Activated T-cell treated with anti-CD3 and anti-CD28 coated beads for 1 hour (primary cell): ENCODE results near the gene KLHL12.
"Not testable (repeated sequence)": the region's sequence is repeated elsewhere in the genome, so short reads cannot be mapped to it uniquely, and the experiment has no call there.

Source experiments
- DNase-seq: peaks from one replicate; pipeline ENCODE4 v3.0.0-alpha.2; 2020; ENCODE audit warnings: low read depth

The KLHL12 gene

DNA sequence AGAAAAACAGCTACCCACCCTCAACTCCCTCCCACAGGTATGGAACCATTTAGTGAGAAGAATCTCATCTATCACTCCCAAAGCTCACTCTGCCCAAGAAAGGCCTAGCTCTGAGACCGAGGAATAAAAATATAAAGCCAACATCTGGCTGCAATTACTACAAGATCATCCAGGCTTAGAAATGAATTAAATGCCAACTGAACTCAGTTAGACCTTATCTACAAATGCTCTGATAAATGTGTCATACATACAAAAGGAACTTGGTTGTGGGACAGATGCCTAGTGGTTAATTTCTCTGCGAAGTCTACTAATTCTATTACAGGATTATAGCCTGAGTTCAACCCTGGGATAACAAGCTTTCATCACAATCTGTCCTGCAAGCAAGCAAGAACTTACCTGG, 24.4 kb upstream of the KLHL12 start:
- DNase-seq: no peak

GRCh38 chr1:202945483-202945882, 18.4 kb upstream of the KLHL12 start:
- no peak for DNase-seq

DNA sequence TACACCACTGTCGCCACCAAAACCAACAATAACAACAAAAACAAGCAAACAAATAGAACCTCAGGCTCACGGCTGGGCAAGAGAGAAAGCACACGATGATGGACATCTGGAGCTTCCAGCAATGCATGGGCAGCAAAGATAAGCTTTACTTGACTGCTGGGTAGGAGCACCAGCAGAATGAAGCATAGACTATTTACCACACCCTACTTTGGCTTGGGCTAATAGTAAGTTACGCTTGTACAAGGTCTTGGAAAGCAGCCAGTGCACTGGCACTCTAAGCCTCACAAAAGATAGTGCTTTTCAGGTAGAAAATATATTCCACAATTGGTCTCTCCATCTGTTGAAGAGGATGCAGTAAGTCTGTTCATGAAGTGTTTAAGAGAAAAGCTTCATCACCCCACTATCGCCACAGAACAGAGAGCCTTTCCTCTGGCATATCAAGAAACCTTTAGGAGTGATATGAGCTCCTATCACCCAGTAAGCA, 17.4 kb upstream of the KLHL12 start:
- DNase-seq: no peak

DNA sequence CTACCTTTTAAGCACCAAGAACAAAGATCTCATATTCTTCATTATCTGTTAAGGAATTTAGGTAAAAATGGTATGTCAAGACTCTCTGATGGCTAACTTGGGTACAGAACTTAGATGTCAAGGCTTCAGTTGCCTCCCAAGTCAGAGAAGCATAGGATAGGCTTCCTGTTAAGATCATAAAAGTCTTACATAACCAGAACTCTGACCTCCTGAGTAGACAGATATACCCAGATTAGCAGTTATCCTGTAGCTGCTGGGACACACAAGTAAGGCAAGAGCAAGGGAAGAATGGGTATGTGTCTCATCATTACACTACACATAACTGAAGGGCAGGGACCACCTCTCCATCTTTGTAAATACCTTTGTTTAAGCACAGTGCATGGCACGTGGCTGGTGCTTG, 15.4 kb upstream of the KLHL12 start:
- no peak for DNase-seq

DNA sequence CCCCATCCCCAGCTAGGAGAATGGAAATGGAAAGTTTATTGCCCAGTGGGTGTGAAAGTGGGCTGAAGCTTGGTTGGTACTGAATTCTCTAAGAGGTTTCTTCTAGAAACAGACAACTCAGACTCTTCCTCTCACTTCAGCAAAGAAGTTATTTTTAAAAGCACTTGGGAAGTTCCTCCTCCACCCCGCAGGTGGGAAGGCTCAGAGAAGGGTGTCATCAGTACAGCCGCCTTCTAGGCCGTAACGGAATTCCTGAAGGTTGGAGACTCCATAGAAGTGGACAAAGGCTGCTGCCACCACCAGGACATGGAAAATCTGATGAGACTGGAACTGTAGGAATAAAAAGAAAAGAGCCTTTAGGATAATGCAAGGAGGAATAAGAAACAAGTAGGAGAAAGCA, 14.3 kb upstream of the KLHL12 start:
- DNase-seq: no peak

- no peak for DNase-seq
Measured at GRCh38 chr1:202940561-202940960, 13.5 kb upstream of the KLHL12 start.

- no peak for DNase-seq
Measured at GRCh38 chr1:202938287-202938925, 11.4 kb upstream of the KLHL12 start.

DNA sequence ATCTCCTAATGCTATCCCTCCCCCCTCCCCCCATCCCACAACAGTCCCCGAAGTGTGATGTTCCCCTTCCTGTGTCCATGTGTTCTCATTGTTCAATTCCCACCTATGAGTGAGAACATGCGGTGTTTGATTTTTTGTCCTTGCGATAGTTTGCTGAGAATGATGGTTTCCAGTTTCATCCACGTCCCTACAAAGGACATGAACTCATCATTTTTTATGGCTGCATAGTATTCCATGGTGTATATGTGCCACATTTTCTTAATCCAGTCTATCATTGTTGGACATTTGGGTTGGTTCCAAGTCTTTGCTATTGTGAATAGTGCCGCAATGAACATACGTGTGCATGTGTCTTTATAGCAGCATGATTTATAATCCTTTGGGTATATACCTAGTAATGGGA, 9.4 kb upstream of the KLHL12 start:
- DNase-seq: not testable (repeated sequence)

DNA sequence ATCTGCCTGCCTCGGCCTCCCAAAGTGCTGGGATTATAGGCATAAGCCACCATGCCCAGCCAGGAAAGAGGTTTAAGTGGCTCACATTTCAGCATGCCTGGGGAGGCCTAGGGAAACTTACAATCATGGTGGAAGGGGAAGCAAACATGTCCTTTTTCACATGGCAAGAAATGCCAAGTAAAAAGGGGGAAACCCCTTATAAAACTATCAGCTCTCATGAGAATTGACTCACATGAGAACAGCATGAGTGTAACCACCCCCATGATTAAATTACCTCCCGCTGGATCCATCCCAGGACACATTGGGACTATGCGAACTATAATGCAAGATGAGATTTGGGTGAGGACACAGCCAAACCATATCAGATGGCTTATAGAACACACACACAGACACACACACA, 8.8 kb upstream of the KLHL12 start:
- no peak for DNase-seq

GRCh38 chr1:202934755-202935154, 7.7 kb upstream of the KLHL12 start:
- no peak for DNase-seq

GRCh38 chr1:202932476-202932875, 5.4 kb upstream of the KLHL12 start:
- no peak for DNase-seq

- no peak for DNase-seq
Measured at GRCh38 chr1:202923533-202923932, 3.5 kb downstream of the KLHL12 start.

DNA sequence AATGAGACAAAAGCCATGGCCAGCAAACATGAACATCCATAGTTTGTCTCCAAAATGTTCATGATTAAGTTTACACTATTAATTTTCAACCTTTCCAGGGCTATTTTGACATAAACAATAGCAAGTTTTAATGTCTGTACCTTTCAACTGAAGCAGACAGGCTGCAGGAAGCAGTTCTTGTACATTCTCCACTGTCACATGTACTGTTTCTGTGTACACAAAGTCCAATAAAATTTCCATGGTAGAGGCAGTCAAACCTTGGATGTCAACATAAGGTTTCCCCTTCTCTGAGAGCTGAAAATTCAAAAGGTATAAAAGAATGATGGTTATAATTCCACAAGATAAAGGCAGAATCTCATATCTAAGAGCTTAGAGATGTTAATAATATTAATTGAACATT, 7.4 kb downstream of the KLHL12 start:
- DNase-seq: no peak

- no peak for DNase-seq
Measured at GRCh38 chr1:202915146-202915545, 11.9 kb downstream of the KLHL12 start.

DNA sequence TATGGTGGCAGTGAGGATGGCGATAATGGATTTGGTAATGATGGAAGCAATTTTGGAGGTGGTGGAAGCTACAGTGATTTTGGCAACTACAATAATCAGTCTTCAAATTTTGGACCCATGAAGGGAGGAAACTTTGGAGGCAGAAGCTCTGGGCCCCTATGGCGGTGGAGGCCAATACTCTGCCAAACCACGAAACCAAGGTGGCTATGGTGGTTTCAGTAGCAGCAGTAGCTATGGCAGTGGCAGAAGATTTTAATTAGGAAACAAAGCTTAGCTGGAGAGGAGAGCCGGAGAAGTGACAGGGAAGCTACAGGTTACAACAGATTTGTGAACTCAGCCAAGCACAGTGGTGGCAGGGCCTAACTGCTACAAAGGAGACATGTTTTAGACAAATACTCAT, 14.6 kb downstream of the KLHL12 start:
- DNase-seq: not testable (repeated sequence)

GRCh38 chr1:202909494-202909893, 17.5 kb downstream of the KLHL12 start:
- DNase-seq: no peak

GRCh38 chr1:202908998-202909397, 18.0 kb downstream of the KLHL12 start:
- no peak for DNase-seq

- no peak for DNase-seq
Measured at GRCh38 chr1:202905331-202905730, 21.7 kb downstream of the KLHL12 start.

- not testable (repeated sequence) for DNase-seq
Measured at GRCh38 chr1:202903808-202904207, 23.2 kb downstream of the KLHL12 start.

DNA sequence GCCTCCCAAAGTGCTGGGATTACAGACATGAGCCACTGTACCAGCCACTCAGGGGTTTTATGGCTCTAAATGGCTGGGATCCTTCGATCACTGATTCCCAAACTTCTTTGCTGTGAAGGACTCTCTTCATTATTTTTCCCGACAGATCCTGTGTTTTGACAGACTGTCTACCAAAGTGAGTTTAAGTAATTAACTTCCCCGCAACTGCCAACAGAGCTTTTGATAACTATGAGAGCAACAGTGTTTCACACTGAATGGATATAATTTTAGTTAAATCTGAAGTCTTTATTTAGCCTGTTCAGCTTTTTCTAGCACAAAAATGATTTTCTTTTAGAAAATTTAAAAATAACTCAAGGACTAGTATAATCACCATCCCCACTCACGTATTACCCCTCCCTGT, 25.5 kb downstream of the KLHL12 start:
- no peak for DNase-seq

GRCh38 chr1:202892501-202892900, 34.5 kb downstream of the KLHL12 start:
- DNase-seq: no peak

DNA sequence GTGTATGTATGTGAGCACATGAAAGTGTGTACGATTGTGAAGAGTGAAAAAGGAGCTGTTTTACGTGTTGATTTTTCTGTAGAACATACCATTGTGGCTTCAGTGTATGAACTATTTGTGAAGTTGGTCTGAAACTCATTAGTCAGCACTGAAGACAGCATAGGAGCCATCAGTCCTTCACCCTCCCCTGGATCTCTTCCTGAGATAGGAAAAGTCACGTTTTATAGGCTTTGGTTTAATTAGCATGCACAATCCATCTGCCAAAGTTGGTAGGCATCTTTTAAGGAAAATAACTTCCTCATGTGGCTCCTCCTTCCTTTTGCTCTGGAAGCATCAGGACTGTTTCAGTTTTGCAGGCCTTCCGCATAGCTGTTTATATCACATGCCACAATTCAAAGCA, 36.6 kb downstream of the KLHL12 start:
- DNase-seq: no peak

DNA sequence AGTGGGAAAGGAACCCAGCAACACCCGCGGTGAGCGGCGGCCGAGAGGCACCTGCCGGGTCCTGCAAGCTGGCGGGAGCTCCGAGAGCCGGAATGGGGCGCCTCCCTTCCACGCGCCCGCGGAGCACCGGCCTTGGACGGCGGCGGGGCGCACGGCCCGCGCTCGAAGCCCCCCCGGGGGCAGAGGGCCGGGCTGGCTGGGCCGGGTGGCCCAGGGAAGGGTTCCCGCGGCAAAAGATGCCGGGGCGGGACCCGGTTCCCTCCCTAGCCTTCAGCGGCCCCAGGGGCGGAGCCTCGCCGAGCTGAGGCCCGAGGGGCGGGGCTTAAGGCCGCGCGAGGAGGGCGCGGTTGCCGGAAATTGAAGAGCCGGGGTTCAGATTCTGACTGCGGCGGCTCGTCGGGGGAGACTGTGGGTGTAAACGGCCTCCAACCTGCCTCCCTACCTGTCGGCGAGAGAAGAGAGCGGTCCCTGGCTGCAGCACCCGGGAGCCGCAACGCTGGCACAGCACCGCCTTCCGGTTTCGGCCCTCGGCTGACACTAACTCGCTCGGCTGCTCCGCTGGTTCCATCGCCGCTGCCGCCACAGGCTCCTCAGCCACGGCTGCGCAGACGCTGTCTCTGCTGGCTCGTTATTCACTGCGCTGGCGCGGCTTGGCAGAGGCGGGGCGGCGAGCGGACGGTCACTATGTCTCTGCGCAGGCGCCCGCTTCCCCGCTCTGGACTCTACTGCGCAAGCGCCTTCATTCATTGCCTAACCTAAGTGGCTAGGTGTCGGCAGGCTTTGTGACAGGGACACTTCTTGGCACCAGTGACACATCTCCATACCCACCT, 38.3 kb downstream of the KLHL12 start, which contains the start of gene RABIF:
Gene RABIF (minus strand): TSS at position 619 of the 830 bp plus-strand sequence. CDS start 51 bp downstream, at position 568.
- DNase-seq: peak; percentile 96

- no peak for DNase-seq
Measured at GRCh38 chr1:202888221-202888530, 38.9 kb downstream of the KLHL12 start.
